NCI-H1436 treated with DMSO at 0.1 percent for 48 hours (cell line): ENCODE data around the gene BLACAT1.
"Not testable (repeated sequence)": the region's sequence is repeated elsewhere in the genome, so short reads cannot be mapped to it uniquely, and the experiment has no call there.

Experiments
- DNase-seq: peaks from one replicate; lab custom pipeline; 2025; lab: John Stamatoyannopoulos, UW

The BLACAT1 gene

DNA sequence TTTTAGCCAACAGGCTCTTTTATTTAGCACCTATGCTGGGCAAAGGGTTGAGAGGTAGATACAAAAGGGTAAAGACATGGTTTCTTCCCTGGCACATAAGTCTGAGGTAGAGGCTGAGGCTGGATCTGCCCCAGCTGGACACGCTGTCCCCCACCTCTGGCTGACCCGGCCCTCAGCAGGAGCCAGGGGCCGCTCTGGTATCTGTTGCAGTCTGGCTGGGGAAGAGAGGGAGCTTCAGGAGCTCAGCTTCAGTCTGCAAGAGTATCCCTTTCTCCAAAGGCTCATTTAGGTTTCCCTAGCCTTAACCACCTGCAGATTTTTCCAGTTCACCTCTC, 14.2 kb downstream of the BLACAT1 start:
- DNase-seq: no peak

DNA sequence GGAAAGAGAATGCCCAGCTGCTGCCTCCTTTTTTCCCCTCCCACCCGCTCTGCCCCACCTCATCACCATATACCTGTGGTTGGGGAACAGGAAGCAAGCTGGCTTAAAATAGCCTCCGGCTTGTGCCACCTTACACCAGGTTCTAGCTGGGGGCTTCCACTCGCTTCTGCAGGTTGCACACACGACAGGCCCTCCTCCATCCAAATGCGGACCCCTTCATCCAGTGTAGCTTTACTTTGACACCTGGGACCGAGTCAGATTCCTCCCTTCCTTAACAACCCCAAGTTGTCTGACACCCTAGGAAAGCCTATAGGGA, 14.6 kb downstream of the BLACAT1 start:
- DNase-seq: no peak

DNA sequence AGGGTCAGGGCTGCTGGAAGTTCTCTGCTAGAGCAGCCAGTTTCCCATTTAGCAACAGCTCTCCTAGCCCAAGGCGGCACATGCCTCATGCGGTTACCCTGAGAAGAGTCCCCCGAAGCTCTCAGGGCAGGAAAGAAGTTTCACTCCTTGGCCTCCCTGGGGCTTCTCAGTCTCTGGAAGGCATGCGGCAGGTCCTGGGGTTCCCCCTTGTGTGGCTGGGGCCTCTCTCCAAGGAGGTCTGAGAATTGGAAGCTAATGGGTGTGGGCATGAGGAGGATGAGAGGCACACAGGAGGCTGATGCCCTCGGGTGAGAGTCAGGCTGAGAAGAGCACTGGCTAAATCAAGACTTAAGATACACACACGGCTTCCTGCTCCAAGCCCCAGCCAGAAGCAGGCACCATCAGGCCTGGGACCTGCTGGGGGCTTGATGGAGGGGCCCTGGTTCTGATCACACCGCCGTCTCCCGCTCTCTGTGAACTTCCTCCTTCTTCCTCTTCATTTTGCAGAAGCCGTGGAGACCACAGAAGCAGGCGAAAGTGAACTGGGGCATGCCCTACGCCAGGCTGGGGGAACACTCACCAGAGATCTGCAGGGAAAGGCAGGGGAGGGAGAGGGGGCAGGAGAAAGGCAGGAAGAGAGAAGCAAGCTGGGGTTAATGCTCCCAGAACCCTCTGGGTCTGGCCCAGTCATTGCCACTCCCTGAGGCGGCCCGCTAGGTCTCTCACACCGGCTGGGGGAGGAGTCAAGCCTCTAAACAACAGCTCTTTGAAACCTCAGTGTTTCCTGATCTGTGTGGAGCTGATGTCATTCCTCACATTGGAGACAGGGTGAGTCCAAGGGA, 15.1 kb downstream of the BLACAT1 start:
- DNase-seq: peak; percentile 91

DNA sequence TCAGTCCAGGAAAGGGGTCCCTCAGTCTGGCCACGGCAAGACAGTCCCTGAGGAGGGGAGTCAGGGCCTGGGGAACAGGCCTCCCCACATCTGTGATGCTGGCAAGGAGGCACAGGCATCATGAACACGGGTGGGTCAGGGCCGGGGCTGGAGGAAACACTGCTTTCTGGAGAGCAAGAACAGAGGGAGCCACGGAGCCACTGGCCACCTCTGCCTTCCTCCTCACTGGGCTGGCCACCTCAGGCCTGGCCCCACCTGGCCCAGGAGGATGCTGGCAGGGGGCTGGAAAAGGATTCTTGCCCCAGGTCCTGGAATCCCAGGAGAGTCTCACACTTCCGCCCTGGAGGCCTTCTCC, 15.7 kb downstream of the BLACAT1 start:
- no peak for DNase-seq

DNA sequence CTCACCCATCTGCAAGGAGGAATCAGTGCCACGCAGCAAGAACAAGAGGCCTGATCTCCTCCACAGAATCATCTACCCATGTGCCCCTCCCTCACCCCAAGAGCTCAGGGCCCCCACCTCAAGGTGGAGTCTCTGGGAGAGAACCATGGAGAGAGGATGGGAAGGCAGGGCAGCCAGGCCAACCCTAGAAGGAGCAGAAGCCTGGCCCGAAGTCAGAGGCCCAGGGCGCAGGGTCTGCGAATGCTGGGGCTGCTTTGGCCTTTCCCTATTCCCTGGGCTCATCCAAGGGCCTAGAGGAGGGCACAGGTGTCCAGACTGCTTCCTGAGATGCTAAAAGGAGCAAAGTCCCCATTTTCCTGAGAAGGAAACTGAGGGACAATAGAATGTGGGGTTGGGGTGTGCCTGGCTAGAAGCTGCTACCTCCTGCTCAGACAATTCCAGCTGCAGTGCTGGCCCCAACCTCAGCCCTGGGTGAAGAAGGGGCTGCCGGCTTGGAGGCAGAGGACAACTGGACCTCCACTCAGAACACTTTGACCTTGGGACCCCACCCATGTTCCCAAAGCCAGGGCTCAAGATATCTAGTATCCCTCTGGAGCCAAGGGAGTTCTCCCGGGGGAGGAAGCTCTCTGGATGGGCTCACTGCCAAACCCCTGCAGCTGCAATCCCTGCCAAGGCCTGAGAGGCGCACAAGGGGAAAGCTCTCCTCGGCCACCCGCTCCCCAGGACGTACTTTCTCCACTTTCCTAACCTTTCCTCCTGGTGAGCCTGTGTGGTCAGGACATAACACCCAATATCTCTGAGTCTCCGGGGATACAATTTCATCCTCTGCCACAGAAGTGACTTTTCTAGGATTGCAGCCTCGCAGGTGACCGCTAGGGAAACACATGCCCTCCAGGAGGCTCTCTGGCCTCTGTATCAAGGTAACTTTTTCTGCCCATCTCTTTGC, 17.4 kb downstream of the BLACAT1 start:
- peak; percentile 23 for DNase-seq

DNA sequence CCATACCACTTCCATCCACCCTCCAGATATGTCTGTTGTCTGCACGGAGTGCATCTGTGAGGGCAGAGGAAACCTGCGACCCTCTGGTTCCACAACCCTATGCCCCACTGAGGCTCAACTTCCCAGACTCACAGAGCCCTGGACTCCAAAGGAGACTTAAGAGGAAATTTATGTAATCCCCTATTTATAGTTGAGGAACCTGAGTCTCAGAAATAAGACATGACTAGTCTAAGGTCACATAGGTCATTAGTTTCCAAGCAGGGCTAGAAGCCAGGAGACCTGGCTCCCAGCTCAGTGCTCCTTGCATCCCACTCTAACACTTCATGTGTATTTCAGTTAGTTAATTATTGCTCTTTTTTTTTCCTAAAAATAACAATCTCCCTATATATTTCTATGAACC, 18.3 kb downstream of the BLACAT1 start:
- no peak for DNase-seq

DNA sequence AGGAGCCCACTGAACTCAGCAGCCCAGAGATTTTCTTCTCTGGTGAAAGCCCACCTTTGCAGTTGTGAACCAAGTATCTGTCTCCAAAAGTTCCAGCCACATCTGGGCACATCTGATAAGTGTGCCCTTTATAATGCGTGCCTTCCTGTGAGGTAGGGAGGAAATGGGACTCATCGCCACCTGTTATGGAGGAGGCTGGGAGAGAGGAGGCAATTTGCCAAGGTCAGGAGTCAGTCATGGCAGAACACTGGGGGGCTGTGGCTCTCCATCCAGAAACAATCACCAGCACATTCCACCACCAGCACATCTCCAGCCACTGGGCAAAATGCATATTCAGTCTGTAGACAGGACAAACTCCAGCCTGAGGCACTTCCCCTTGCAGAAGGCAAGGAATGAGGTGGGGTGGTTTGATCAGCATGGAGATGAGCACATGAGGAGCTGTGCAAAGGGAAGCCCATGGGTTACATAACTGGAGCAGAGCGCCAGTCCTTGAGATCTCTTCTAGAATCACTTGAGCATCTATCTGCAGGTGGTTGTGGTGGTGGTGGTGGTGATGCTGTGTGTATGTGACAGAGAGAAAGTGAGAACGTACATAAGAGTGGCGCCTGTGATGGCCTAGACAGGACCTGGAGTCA, 19.0 kb downstream of the BLACAT1 start:
- no peak for DNase-seq

DNA sequence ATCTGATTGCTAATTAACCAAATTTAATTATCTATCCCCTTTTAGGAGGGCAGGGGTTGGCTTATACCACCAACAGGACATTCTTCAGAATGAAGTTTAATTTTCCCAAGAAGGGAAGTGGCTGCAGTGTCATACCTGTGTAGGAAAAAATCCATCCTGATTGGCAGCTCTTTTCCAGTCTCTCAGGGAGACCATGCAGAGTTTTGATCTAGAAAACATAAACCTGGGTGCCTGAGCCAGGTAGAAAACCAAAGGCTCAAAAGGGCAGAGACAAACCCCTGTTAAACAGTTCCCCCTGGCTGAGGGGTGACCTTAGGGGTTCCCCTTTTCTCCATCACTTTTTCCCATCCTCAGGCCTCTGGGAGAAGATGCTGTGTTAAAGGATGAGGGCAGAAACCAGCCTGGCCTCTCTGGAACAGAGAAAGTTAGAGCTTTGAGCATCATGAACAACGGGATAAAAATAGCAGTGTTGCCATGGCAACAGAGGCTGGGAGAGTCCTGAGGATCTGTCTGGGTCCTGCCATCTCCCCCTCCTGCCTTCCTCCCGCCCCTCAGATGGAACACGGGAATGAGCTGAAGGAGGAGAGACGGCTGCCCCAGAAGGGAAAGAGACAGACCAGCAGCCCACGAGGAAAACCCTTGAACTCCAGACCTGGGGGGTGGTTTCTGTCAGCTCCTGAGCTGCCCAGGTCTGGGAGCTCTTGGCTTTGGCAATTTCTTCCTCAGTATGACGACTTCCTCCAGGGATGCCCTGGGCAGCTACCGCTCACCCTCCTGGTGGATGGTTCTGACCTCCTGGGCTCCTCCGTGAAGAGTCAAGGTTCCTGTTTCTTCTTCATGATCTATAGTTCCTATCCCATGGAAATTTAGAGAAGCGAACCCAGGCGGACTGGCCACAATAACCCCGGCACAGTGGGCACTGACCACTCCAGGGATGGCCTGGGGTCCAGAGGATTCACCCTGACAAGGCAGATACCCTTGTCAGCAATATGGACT, 20.0 kb downstream of the BLACAT1 start:
- no peak for DNase-seq

DNA sequence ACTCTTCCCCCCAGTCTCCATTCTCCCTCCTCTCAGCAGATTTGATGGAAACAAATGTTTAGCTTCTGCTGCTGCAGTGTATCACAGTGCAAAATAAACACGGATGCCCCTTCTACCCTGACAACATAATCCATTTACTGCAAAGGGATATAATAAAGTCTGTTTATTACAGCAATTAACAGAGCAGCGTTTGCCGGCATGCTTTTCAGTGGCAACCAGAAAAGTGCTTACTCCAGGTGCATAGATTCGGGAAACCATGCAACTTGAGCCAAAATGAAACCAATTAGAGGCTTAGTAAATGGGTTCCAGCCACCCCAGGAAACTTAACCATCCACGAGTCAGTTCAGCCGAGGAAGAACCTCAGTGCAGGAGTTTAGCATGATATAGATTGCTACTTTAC, 21.1 kb downstream of the BLACAT1 start:
- peak; percentile 77 for DNase-seq

DNA sequence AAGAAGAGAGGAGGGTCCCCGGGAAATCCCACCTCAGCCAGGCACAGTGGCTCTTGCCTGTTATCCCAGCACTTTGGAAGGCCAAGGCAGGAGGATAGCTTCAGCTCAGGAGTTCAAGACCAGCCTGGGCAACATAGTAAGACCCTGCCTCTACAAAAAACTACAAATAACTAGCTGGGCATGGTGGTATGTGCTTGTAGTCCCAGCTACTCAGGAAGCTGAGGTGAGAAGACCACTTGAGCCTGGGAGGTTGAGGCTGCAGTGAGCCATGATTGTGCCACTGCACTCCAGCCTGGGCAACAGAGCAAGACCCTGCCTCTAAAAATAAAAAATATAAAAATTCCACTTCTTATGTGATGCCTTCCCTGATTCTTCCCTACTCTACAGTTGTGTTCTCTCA, 23.2 kb downstream of the BLACAT1 start:
- DNase-seq: not testable (repeated sequence)

DNA sequence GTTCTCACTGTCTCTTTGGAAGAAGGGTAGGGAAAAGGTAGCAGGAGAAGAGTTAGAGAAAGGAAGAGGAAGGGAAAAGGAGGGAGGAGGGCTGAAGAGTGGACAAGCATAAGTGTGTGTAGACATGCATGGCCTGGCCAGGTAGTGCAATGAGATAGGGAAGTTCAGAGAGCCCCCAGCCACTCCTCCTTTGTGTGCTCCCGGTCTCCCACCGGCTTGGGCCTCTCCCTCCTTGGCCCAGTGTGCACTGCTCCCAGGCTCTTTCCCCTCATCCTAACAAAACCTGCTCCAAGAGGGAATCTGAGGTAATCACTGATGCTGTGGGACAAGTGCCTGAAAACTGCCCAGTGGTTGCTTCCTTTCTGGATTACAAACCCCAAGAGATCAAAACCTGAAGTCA, 23.7 kb downstream of the BLACAT1 start:
- DNase-seq: no peak

DNA sequence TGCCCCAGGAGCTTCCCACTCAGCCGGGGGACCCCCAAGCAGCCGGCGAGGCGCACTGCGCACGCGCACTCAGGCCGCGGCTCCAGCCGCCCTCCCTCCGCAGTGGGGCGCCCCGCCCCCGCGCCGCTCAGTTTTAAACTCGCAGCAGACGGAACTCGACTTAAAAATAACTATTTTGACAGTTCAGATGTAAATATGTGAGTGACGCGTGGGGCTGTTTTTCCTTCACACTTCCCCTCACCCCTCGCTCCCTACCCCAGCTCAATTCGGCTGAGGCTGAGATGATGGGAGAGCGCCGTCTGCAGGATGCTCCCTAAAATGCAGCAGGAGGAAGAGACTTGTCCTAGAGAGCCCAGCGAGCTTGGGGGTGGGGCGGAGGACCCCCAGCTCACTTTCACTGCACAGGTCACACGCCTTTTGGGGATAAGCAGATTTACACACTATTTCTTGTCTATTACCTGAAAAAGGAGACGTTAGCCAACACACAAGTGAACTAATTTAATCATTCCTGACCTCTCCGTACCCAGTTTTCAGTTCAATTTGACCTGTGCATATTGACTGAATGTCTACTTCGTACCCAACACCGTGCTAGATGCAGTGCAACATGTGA, 25.0 kb downstream of the BLACAT1 start:
- no peak for DNase-seq

DNA sequence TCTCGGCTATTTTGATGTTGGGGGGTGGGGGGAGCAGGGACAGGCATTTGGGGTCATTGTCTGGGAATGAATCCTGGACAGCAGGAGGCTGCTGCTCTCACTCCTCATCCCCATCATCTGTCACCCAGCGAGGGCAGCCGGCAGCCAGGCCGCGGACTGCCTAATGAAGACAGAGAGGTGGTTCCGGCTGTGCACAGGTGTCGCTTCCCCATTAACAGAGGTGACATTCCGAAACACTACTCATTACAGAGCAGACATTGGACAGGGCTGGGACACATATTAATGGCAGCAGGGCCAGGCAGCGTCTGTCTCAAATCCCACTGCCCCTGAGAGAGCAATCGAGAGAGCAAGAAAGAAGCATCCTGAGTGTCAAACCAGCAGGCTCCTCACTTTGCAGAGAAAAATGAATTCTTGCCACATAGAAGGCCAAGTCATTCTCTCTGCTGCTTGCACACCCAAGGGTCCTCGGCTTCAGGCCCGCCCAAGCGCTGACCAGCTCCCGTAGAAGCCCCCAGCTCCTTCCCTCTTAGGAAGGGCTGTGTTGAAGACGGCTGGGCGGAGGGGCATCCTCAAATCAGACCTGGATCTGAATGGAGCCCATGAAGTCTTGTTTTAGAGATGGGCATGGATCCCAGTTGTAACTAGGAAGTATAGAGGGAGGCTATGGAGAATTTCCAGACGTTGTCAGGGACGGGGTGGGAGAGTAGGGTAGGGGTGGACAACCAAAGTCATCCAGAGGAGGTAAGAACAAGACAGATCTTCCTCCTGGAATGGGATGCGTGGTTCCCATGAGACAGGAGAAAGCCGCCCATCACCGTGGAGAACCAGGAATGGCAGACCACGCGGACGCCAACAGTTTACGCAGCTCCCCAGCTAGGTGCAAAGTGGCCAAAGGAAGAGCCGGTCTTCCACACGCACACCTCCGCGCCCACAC, 25.8 kb downstream of the BLACAT1 start:
- no peak for DNase-seq

DNA sequence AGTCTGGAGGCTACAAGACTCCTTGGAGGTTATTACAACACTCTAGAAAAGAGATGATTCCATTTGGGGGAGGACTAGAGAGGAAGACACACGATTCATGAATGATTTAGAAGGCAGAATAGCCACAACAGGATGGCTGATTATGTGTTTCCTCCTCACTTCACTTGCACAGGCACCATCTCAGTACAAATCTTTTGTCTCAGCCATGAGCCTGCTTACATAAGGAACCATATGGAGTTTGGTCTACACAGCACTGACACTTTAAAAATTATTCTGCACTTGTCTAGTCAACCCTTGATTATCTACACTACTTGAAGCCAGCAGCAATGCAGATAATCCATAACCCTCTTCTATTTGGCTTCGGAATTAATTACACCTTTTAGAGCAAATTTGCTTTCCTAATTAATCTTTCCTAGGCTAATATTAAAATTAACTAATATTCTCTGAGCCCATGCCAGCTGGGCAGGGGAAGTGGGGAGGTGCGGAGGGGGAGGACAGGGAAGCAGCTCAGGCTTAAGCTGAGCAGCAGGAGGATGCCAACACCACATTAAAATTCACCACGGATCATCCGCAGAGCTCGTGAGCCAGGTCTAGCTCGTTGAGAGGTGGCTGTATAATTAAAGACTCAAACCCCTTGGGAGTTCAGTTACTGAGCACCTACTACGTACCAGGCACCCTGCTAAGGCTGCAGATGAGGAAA, 30.8 kb downstream of the BLACAT1 start:
- DNase-seq: no peak

DNA sequence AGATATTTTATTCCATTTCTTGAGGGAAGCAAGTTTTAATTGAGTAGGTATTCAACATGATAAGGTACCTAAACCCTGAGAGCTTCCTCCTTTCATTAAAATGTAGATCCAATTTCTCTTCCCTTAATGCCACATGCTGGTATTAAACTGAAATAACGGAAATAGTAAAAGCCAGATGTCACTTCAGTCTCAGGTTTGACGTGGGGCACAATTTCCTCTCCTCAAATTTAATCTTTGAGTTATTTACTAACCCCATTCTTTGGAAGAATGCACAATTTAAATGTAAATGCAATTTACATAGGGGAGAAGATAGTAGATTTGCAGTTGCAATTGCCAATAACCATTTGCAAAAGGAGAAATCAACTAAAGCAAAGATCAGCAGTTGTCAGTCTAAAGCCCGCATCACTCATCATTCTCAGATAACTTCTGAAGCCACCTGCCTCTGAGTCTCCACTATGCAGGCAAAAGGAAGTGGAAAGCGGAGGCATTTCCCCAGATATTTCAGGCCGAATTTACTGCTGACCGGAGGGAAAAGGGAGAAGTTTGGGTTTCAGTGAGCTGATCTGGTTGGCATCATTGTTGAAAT, 31.9 kb downstream of the BLACAT1 start:
- DNase-seq: no peak

DNA sequence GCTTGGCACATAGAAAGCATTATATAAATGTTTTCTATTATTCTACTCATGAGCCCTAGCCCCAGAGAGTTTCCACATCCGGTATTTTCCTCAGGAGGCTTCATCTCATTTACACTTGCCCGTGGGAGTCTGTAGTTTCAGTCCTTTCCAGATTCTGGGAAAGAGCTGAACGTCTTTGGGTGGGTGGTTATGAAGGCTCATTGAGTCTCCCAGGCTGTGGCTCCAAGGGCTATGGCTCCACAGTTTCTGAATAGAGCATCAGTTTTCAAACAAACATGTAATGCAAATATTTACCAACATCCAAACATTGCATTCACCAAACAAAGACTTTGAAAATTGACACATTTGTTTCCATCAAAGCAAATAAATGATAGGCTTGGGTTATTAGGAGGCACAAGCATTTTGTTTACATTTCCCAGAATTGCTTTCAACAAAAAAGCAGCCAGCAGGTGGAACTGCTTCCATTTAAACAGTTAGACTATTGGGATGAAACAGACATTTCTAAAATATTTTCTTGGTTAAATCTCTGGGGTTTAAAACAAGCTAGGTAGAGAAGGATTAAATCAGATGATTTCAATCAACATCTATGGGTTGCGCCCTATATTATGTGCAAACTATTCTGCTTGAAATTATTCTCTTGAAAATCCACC, 32.7 kb downstream of the BLACAT1 start:
- DNase-seq: no peak

DNA sequence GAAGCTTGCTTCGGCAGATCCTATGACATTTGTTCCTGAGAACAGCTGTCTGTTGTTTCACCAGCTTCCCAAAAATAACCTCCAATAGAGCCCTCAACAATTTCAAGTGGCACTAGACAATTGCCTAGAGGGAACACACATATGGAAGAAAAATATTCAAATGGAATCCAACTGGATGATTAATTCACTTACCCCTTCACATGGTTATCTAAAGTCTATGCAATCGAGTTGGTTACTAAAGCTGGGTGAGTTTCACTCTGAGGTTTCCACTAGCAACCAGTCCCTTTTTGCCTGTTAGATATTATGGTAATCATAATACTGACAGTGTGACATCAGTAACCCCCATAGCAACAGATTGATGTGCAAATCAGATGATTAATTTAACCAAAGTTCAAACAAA, 34.0 kb downstream of the BLACAT1 start, which contains the start of gene LEMD1:
LEMD1 (minus strand) TSS at position 259 of the 400 bp plus-strand sequence. CDS start 1,520 bp downstream, outside the sequence.
- DNase-seq: no peak

DNA sequence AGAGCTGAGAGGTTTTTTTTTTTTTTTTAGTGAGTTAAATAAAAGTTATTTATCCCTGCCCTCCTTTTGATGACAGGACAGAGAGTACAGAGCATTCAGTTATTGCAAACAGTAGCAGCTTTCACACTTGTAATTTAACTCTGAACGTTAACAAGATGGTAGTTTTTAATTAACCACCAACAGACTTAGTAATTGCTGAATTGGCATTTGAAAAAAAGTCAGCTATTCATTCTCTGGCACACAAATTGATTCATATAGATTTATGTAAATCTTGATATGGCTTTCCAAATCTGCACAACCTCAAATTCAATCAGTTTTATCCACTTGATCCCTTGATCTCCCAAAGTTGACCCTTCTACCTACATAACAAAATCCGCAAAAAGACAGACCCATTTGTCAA, 34.9 kb downstream of the BLACAT1 start:
- DNase-seq: no peak
